T-cell (primary cell): Measurements from ENCODE around the gene ARHGEF6. TPM values are rescaled to one million over a fixed set of nuclear protein-coding genes. Genes with fewer than 3 reads are reported as not detected.
A peak's percentile ranks its signal among the peaks of the same experiment; 100 is the strongest.

Experiments used
- ATAC-seq, 4 experiments: fragments of 200-7000 bp in 3 of 4; fragments of 150-1000 bp in 1 of 4; cut with Tn5 transposase; replicated peaks in 1 of 4; 1 replicate in 3 of 4; 2 replicates in 1 of 4; pipeline ENCODE4 v1.10.0; 2021; ENCODE audit warnings: moderate library complexity in 3 of 4, mild to moderate bottlenecking in 2 of 4, moderate number of reproducible peaks in 1 of 4
- CTCF ChIA-PET, 2 donors: fragments of 300-600 bp; sonication (Branson Sonifier 250); formaldehyde crosslinking; loops; one replicate each; lab custom pipeline; 2022; ENCODE audit warnings: antibody characterized with exemption in 2 of 2; lab: Charles Lee
- POLR2A ChIA-PET, 2 donors: fragments of 300-600 bp; sonication (Branson Sonifier 250); formaldehyde crosslinking; loops; one replicate each; lab custom pipeline; 2022; ENCODE audit warnings: antibody characterized with exemption in 2 of 2; lab: Charles Lee
- DNase-seq, 35 experiments: peaks; one replicate each; pipeline versions ENCODE4 v3.0.0 to v3.0.0-alpha.2; 2013 to 2023
- H3K27ac ChIP-seq: one replicate; pipeline ENCODE4 v1.5.1; 2013; ENCODE audit warnings: low read length
- H3K27me3 ChIP-seq, 2 experiments: replicated peaks in 1 of 2; 1 replicate in 1 of 2; 2 replicates in 1 of 2; pipeline versions ENCODE4 v1.6.1 to v1.7.0; 2013; ENCODE audit warnings: low read length in 1 of 2, mixed read lengths in 1 of 2; ENCODE audit not compliant: control insufficient read depth in 2 of 2, insufficient read depth in 2 of 2; ENCODE audit errors: extremely low read depth in 1 of 2
- H3K36me3 ChIP-seq, 2 donors: 1 replicate in 1 of 2; 2 replicates in 1 of 2; pipeline versions ENCODE4 v1.6.1 to v1.7.0; 2013; ENCODE audit warnings: low read length in 1 of 2; ENCODE audit not compliant: control insufficient read depth in 2 of 2, insufficient read depth in 1 of 2; ENCODE audit errors: extremely low read depth in 1 of 2
- H3K4me1 ChIP-seq, 2 experiments: 1 replicate in 1 of 2; 2 replicates in 1 of 2; pipeline versions ENCODE4 v1.6.1 to v1.7.0; 2013; ENCODE audit warnings: low read length in 2 of 2, mixed read lengths in 1 of 2; ENCODE audit not compliant: insufficient read depth in 2 of 2, control insufficient read depth in 1 of 2; ENCODE audit errors: extremely low read depth in 1 of 2
- H3K4me3 ChIP-seq, 2 donors: 1 replicate in 1 of 2; 2 replicates in 1 of 2; pipeline versions ENCODE4 v1.5.1 to v1.7.0; 2013; ENCODE audit warnings: mild to moderate bottlenecking in 2 of 2, low read length in 1 of 2, moderate library complexity in 1 of 2; ENCODE audit not compliant: control insufficient read depth in 1 of 2; ENCODE audit errors: extremely low read depth in 1 of 2
- H3K9me3 ChIP-seq: 2 replicates; pipeline ENCODE4 v1.7.0; 2013
- H3K27ac Mint-ChIP-seq, 2 donors: one replicate each; pipeline ENCODE4 v1.8.0; 2020 to 2021; ENCODE audit warnings: mild to moderate bottlenecking in 2 of 2, mixed read lengths in 2 of 2
- H3K27me3 Mint-ChIP-seq, 2 donors: one replicate each; pipeline ENCODE4 v1.8.0; 2021 to 2022; ENCODE audit warnings: mixed read lengths in 2 of 2
- H3K36me3 Mint-ChIP-seq: one replicate; pipeline ENCODE4 v1.8.0; 2021; ENCODE audit warnings: mixed read lengths
- H3K4me1 Mint-ChIP-seq, 3 donors: one replicate each; pipeline ENCODE4 v1.8.0; 2020 to 2022; ENCODE audit warnings: mixed read lengths in 3 of 3, mild to moderate bottlenecking in 1 of 3
- H3K4me3 Mint-ChIP-seq, 3 donors: one replicate each; pipeline ENCODE4 v1.8.0; 2020 to 2022; ENCODE audit warnings: mild to moderate bottlenecking in 3 of 3, mixed read lengths in 3 of 3, moderate library complexity in 3 of 3
- H3K9me3 Mint-ChIP-seq, 3 donors: one replicate each; pipeline ENCODE4 v1.8.0; 2020 to 2022; ENCODE audit warnings: mixed read lengths in 3 of 3
- WGBS: methylation state at CpG from one replicate; pipeline ENCODE4 v1.1.5; 2013; ENCODE audit warnings: missing lambda C conversion rate; ENCODE audit not compliant: insufficient coverage; 5-methylcytosine and 5-hydroxymethylcytosine counted together
- total RNA-seq, 35 experiments: library from RNA in 6 of 35; stranded (reverse) in 6 of 35; fragments of 120-200 nt in 1 of 35; gene quantifications; one replicate each; pipeline versions ENCODE4 v1.2.1 to v1.2.4 and lab custom pipeline; 2013 to 2026

ARHGEF6 gene
- total RNA-seq, 5 donors from 2014 or later (not counting 1 experiment from before 2014, with no cell fraction given): 63.4 to 79.9 (median 72.9) TPM

DNA sequence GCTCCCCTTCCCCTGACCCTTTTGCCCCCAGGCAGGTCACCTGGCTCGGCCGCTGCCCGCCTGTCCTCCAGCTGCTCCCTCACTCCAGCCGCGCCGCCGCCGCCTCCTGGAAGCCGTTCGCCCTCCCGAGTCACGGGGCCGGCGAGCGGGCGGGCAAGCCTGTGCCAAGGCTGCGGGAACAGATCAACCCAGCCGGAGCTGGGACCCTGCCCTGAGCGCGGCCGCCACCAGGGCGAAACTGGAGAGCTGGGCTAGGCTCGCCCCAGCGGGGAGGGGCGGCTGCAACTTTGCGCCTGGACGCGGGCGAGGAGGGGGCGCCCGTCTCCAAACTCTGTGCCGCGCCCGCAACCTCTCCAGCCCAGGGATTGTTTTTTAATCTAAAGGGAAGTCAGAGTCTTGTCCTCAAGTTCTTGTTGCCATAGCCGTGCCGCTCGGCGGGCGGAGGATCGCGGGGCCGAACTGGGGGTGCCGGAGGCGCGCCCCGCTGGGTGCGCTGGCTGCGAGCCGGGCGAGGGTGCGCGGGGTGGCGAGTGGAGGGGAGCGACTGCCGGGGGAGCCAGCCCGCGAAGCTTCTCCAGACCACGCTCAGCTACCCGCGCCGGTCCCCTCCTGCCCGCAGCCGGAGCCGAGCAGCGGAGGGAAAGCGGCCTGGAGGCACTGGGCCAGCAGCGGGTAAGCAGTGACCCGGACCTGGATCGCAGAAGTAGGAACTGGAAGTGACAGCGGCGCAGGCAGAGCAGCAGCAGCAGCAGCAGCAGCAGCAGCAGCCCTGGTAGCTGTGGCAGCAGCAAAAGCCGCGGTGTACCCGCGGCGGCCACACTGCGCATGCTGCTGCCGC, 13.4 kb downstream of the ARHGEF6 start:
- Mint-ChIP-seq H3K36me3 (peaks cover 9% of the 10 kb centered on the region), H3K4me1 (peaks cover 68 to 76% (median 69%) of the 10 kb centered on the region in 3 donors), H3K9me3 (no peaks in the 10 kb centered on the region), H3K4me3 (peak overlapping the region; percentile 74 to 79 (median 78)), H3K27me3 (peaks cover 0 to 6% of the 10 kb centered on the region in 2 donors), H3K27ac (peak overlapping the region; percentile 91 to 93)
- DNase-seq (peak in 33 of 35 experiments; percentile 17 to 66 (median 41)), ATAC-seq (peak; percentile 73 to 86 (median 78))
- WGBS: under 1% methylated on average over 71 of the region's 78 CpGs
- peaks cover 33 to 48% of the 10 kb centered on the region in 2 experiments for H3K4me1 ChIP-seq
- no peaks in the 10 kb centered on the region for H3K9me3 ChIP-seq
- no peaks in the 10 kb centered on the region for H3K27me3 ChIP-seq
- ChIA-PET POLR2A (no interaction called here), CTCF (interaction anchor here (0.6 kb wide), 2 partner anchors 11 to 109 kb away, joined by 3 to 9 read pairs; no protein-coding TSS in a partner anchor)
- peak overlapping the region; percentile 44 to 56 for H3K4me3 ChIP-seq
- H3K27ac ChIP-seq: peak overlapping the region; percentile 62
- peaks cover 0 to 3% of the 10 kb centered on the region in 2 donors for H3K36me3 ChIP-seq

- H3K4me3 ChIP-seq: peak overlapping the region; percentile 23 to 56
- H3K36me3 ChIP-seq: peaks cover 0 to 3% of the 10 kb centered on the region in 2 donors
- peaks cover 5% of the 10 kb centered on the region for H3K36me3 Mint-ChIP-seq
- 39% methylated on average over 5 of the region's 19 CpGs for whole genome bisulfite sequencing
- H3K27ac Mint-ChIP-seq: peak overlapping the region; percentile 73 to 80
- ATAC-seq (no peak), DNase-seq (no peak)
- H3K27ac ChIP-seq: no peak overlapping the region
- ChIA-PET CTCF (interaction anchor here (0.6 to 0.9 kb wide), 2 partner anchors 55 to 110 kb away, joined by 3 to 9 read pairs; no protein-coding TSS in a partner anchor), POLR2A (no interaction called here)
- H3K4me1 ChIP-seq: peaks cover 33 to 49% of the 10 kb centered on the region in 2 experiments
- peaks cover 67 to 72% (median 69%) of the 10 kb centered on the region in 3 donors for H3K4me1 Mint-ChIP-seq
- H3K4me3 Mint-ChIP-seq: peak overlapping the region; percentile 74 to 78 (median 77)
- no peaks in the 10 kb centered on the region for H3K9me3 ChIP-seq
- H3K27me3 ChIP-seq: no peaks in the 10 kb centered on the region
- H3K9me3 Mint-ChIP-seq: no peaks in the 10 kb centered on the region
- H3K27me3 Mint-ChIP-seq: peaks cover 0 to 3% of the 10 kb centered on the region in 2 donors
These were observed 14.0 kb downstream of the ARHGEF6 start for GRCh38 chrX:136766785-136767103.

DNA sequence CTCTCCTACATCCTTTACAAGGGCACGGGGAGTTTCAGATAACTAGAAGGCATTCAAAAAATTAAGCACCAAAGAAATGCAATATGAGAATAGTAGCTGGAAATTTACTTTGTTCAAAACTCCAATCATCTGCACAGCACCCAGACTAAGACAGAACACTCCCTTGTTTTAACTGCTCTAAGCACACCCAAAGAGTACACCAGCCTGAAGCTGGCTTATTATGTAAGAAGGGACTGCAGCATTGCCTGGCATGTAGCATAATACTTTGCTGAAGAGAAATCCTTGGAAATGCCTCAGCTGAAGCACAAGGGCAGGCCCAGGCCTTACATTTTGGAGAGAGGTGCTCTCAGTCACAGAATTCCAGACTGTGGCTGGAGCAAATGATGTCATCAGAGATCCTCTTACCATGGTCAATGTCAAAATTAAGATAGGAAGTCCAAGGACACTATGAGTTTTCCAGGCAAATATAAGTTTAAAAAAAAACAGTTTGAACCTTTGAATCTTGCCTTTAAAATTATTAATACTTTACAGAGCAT, 14.8 kb downstream of the ARHGEF6 start:
- H3K27me3 ChIP-seq: no peaks in the 10 kb centered on the region
- no peak for DNase-seq
- peak overlapping the region; percentile 65 to 78 (median 77) for H3K4me3 Mint-ChIP-seq
- H3K36me3 ChIP-seq: peaks cover 0 to 3% of the 10 kb centered on the region in 2 donors
- H3K27ac Mint-ChIP-seq: peak overlapping the region; percentile 73 to 80
- peaks cover 65 to 74% (median 68%) of the 10 kb centered on the region in 3 donors for H3K4me1 Mint-ChIP-seq
- no peak for ATAC-seq
- peaks cover 37 to 49% of the 10 kb centered on the region in 2 experiments for H3K4me1 ChIP-seq
- peaks cover 3% of the 10 kb centered on the region for H3K36me3 Mint-ChIP-seq
- peak overlapping the region; percentile 23 for H3K27ac ChIP-seq
- no CpG with 5 or more reads among the region's 1 CpG for WGBS
- CTCF ChIA-PET: interaction anchor here in 1 of 2 donors (0.9 kb wide), 1 partner anchor 55 kb away, joined by 3 read pairs; no protein-coding TSS in a partner anchor
- H3K4me3 ChIP-seq: no peak overlapping the region
- H3K9me3 Mint-ChIP-seq: no peaks in the 10 kb centered on the region
- POLR2A ChIA-PET: interaction anchor here in 1 of 2 donors (0.5 kb wide), 1 partner anchor 101 kb away, joined by 4 read pairs; no protein-coding TSS in a partner anchor
- no peaks in the 10 kb centered on the region for H3K9me3 ChIP-seq
- H3K27me3 Mint-ChIP-seq: peaks cover 0 to 3% of the 10 kb centered on the region in 2 donors

- Mint-ChIP-seq H3K9me3 (no peaks in the 10 kb centered on the region), H3K27me3 (peaks cover 0 to 3% of the 10 kb centered on the region in 2 donors), H3K4me3 (no peak overlapping the region), H3K36me3 (peaks cover 9% of the 10 kb centered on the region), H3K27ac (no peak overlapping the region), H3K4me1 (peaks cover 64 to 72% (median 64%) of the 10 kb centered on the region in 3 donors)
- no peak for DNase-seq
- POLR2A ChIA-PET: interaction anchor here in 1 of 2 donors (0.6 kb wide), 2 partner anchors 61 to 375 kb away, joined by 3 to 5 read pairs; no protein-coding TSS in a partner anchor
- no CpG with 5 or more reads among the region's 5 CpGs for WGBS
- CTCF ChIA-PET: interaction anchor here in 1 of 2 donors (0.5 kb wide), 1 partner anchor 18 kb away, joined by 4 read pairs; no protein-coding TSS in a partner anchor
- ATAC-seq: no peak
- peaks cover 38 to 48% of the 10 kb centered on the region in 2 experiments for H3K4me1 ChIP-seq
- no peaks in the 10 kb centered on the region for H3K27me3 ChIP-seq
- H3K27ac ChIP-seq: no peak overlapping the region
- H3K4me3 ChIP-seq: no peak overlapping the region
- H3K36me3 ChIP-seq: peaks cover 0 to 3% of the 10 kb centered on the region in 2 donors
- H3K9me3 ChIP-seq: no peaks in the 10 kb centered on the region
These were observed 16.5 kb downstream of the ARHGEF6 start for GRCh38 chrX:136764206-136764605.

GRCh38 chrX:136762820-136763452, 17.8 kb downstream of the ARHGEF6 start:
- ChIA-PET POLR2A (no interaction called here), CTCF (no interaction called here)
- no peak overlapping the region for H3K27ac ChIP-seq
- no peaks in the 10 kb centered on the region for H3K9me3 ChIP-seq
- Mint-ChIP-seq H3K27me3 (peaks cover 0 to 3% of the 10 kb centered on the region in 2 donors), H3K4me1 (peaks cover 55 to 66% (median 57%) of the 10 kb centered on the region in 3 donors), H3K36me3 (peaks cover 9% of the 10 kb centered on the region), H3K27ac (peak overlapping the region; percentile 55 to 73), H3K4me3 (peak overlapping the region in 1 of 3 donors; percentile 35), H3K9me3 (no peaks in the 10 kb centered on the region)
- peaks cover 0 to 3% of the 10 kb centered on the region in 2 donors for H3K36me3 ChIP-seq
- DNase-seq (peak in 2 of 35 experiments; percentile 12 to 32), ATAC-seq (peak in 1 of 4 experiments; percentile 18)
- no peak overlapping the region for H3K4me3 ChIP-seq
- no CpG with 5 or more reads among the region's 2 CpGs for WGBS
- H3K27me3 ChIP-seq: no peaks in the 10 kb centered on the region
- peaks cover 35 to 37% of the 10 kb centered on the region in 2 experiments for H3K4me1 ChIP-seq
